Small intestine (tissue), 7 donors: Measurements from ENCODE around the gene UGT1A6. TPM values are rescaled to one million over a fixed set of nuclear protein-coding genes. Genes with fewer than 3 reads are reported as not detected.

Experiments
- DNase-seq, 2 donors: peaks; one replicate each; pipeline versions ENCODE4 v3.0.0 to v3.0.0-alpha.2; 2013
- FAIRE-seq: peaks from 2 replicates; lab custom pipeline; 2012; peaks lifted over from hg19 to GRCh38; lab: Jason Lieb, UNC
- H3K27ac ChIP-seq, 3 donors: one replicate each; pipeline ENCODE4 v1.5.1; 2013; ENCODE audit warnings: low read length in 2 of 3, mild to moderate bottlenecking in 2 of 3, control low read depth in 1 of 3, inconsistent platforms in 1 of 3, low read depth in 1 of 3, moderate library complexity in 1 of 3
- H3K27me3 ChIP-seq, 3 donors: one replicate each; pipeline ENCODE4 v1.6.1; 2013; ENCODE audit warnings: low read length in 3 of 3, inconsistent platforms in 1 of 3; ENCODE audit not compliant: control insufficient read depth in 3 of 3, insufficient read depth in 3 of 3
- H3K36me3 ChIP-seq, 3 donors: one replicate each; pipeline ENCODE4 v1.6.1; 2013; ENCODE audit warnings: low read length in 3 of 3, inconsistent platforms in 1 of 3, low read depth in 1 of 3, mild to moderate bottlenecking in 1 of 3, moderate library complexity in 1 of 3; ENCODE audit not compliant: control insufficient read depth in 3 of 3, insufficient read depth in 2 of 3
- H3K4me1 ChIP-seq, 3 donors: one replicate each; pipeline ENCODE4 v1.6.1; 2013; ENCODE audit warnings: low read length in 2 of 3, inconsistent platforms in 1 of 3, low read depth in 1 of 3, mild to moderate bottlenecking in 1 of 3, moderate library complexity in 1 of 3; ENCODE audit not compliant: control insufficient read depth in 3 of 3, insufficient read depth in 2 of 3
- H3K4me3 ChIP-seq, 3 donors: one replicate each; pipeline ENCODE4 v1.5.1; 2013; ENCODE audit warnings: low read length in 3 of 3, control low read depth in 1 of 3, inconsistent platforms in 1 of 3, low read depth in 1 of 3, mild to moderate bottlenecking in 1 of 3, moderate library complexity in 1 of 3
- H3K9me3 ChIP-seq, 2 donors: one replicate each; pipeline ENCODE4 v1.6.1; 2013; ENCODE audit warnings: low read depth in 1 of 2, low read length in 1 of 2; ENCODE audit not compliant: control insufficient read depth in 2 of 2, insufficient read depth in 1 of 2
- WGBS, 3 donors: extraction: QIAGEN DNeasy Blood & Tissue Kit; methylation state at CpG; one replicate each; pipeline ENCODE4 v1.1.7; 2013; 5-methylcytosine and 5-hydroxymethylcytosine counted together
- polyA plus RNA-seq, 4 donors: library from polyadenylated mRNA; stranded (reverse) in 3 of 4; unstranded in 1 of 4; fragments of 200-250 nt in 3 of 4; fragments of 120-200 nt in 1 of 4; gene quantifications; one replicate each; pipeline versions ENCODE4 v1.2.1 to v1.2.3, GENCODE V29; 2013
- donor health status: healthy with polysubstance abuse.
- donor health status: control.
- donor health status: control.
- donor health status: Bipolar disorder and iron deficiency.
- donor health status: healthy.

Gene UGT1A6
- polyA plus RNA-seq, 4 donors = 0.21 to 1.8 (median 1.4) TPM; not detected in 1

DNA sequence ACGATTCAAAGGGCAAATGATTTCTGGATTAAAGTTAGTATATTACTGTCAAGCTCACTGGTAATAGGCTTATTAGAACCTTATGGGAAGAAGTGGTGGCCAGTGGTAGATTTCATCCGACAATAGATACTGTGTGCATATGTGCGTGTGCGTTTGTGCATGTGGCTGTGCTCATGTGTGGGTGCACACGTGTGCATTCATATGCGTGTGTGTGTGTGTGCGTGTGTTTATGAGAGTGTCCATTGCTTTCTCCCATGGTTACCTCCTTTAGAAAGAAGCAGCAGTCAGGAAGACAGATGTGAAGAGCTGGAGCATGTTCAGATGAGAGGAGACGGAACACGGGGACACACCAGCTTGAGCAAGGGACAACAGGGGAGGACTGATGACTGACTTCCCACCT is 76.6 kb downstream of the UGT1A6 start:
- Histone ChIP-seq H3K27me3 (peaks cover 0 to 5% (median 0%) of the 10 kb centered on the region in 3 donors), H3K27ac (no peak overlapping the region), H3K9me3 (no peaks in the 10 kb centered on the region), H3K4me1 (peaks cover 0 to 11% (median 0%) of the 10 kb centered on the region in 3 donors), H3K4me3 (no peak overlapping the region), H3K36me3 (peaks cover 0 to 10% (median 0%) of the 10 kb centered on the region in 3 donors)
- FAIRE-seq (no peak), DNase-seq (no peak)
- 90 to 92% (median 92%) methylated on average over 9 of the region's 9 CpGs for WGBS, 3 donors

DNA sequence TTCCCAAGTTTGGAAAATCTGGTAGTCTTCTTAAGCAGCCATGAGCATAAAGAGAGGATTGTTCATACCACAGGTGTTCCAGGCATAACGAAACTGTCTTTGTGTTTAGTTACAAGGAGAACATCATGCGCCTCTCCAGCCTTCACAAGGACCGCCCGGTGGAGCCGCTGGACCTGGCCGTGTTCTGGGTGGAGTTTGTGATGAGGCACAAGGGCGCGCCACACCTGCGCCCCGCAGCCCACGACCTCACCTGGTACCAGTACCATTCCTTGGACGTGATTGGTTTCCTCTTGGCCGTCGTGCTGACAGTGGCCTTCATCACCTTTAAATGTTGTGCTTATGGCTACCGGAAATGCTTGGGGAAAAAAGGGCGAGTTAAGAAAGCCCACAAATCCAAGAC is 79.5 kb downstream of the UGT1A6 start:
- no peak overlapping the region for H3K4me3 ChIP-seq
- WGBS, 3 donors = 88 to 91% (median 91%) methylated on average over 16 of the region's 16 CpGs
- DNase-seq (no peak), FAIRE-seq (no peak)
- peaks cover 0 to 14% of the 10 kb centered on the region in 2 donors for H3K9me3 ChIP-seq
- H3K27ac ChIP-seq = no peak overlapping the region
- H3K27me3 ChIP-seq = peaks cover 0 to 2% (median 0%) of the 10 kb centered on the region in 3 donors
- H3K36me3 ChIP-seq = peaks cover 0 to 10% (median 0%) of the 10 kb centered on the region in 3 donors
- no peaks in the 10 kb centered on the region for H3K4me1 ChIP-seq

DNA sequence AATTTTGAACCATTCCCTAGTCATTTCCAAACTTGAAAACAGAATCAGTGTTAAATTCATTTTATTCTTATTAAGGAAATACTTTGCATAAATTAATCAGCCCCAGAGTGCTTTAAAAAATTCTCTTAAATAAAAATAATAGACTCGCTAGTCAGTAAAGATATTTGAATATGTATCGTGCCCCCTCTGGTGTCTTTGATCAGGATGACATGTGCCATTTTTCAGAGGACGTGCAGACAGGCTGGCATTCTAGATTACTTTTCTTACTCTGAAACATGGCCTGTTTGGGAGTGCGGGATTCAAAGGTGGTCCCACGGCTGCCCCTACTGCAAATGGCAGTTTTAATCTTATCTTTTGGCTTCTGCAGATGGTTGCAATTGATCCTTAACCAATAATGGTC is 79.9 kb downstream of the UGT1A6 start:
- FAIRE-seq (no peak), DNase-seq (no peak)
- Histone ChIP-seq H3K27me3 (peaks cover 0 to 2% (median 0%) of the 10 kb centered on the region in 3 donors), H3K36me3 (peaks cover 0 to 9% (median 0%) of the 10 kb centered on the region in 3 donors), H3K4me3 (no peak overlapping the region), H3K9me3 (peaks cover 1 to 16% of the 10 kb centered on the region in 2 donors), H3K4me1 (no peaks in the 10 kb centered on the region), H3K27ac (no peak overlapping the region)
- 67 to 75% (median 69%) methylated on average over 5 of the region's 5 CpGs for WGBS, 3 donors

DNA sequence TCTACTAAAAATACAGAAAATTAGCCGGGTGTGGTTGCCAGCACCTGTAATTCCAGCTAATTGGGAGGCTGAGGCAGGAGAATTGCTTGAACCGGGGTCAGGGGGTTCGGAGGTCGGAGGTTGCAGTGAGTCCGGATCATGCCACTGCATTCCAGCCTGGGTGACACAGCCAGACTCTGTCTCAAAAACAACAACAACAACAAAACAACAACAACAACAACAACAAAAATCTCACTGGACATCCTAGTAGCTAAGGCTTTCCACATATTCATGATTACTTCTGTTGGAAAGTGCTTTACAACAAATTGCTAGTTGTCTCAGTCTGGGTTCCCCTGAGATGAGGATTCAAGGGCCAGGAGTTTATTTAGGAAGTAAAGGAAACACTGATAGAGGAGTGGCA is 81.2 kb downstream of the UGT1A6 start:
- no peaks in the 10 kb centered on the region for H3K4me1 ChIP-seq
- H3K4me3 ChIP-seq = no peak overlapping the region
- FAIRE-seq = no peak
- peaks cover 1 to 16% of the 10 kb centered on the region in 2 donors for H3K9me3 ChIP-seq
- DNase-seq = no peak
- no peak overlapping the region for H3K27ac ChIP-seq
- H3K36me3 ChIP-seq = peaks cover 0 to 9% (median 0%) of the 10 kb centered on the region in 3 donors
- H3K27me3 ChIP-seq = peaks cover 0 to 2% (median 0%) of the 10 kb centered on the region in 3 donors
- WGBS, 3 donors = 88 to 91% (median 88%) methylated on average over 5 of the region's 5 CpGs

- Histone ChIP-seq H3K4me1 (no peaks in the 10 kb centered on the region), H3K27ac (no peak overlapping the region), H3K27me3 (peaks cover 0 to 2% (median 0%) of the 10 kb centered on the region in 3 donors), H3K36me3 (peaks cover 0 to 4% (median 0%) of the 10 kb centered on the region in 3 donors), H3K9me3 (peaks cover 1 to 16% of the 10 kb centered on the region in 2 donors), H3K4me3 (no peak overlapping the region)
- DNase-seq = no peak
- WGBS, 3 donors = 91 to 98% (median 95%) methylated on average over 6 of the region's 6 CpGs
- FAIRE-seq = no peak
Measured at GRCh38 chr2:233775414-233775813, 82.7 kb downstream of the UGT1A6 start.

GRCh38 chr2:233778030-233778429 is 85.3 kb downstream of the UGT1A6 start, which contains the start of gene MROH2A:
Gene MROH2A, plus strand, starts transcription at chr2:233778330. Its CDS starts 1,029 bp downstream, at chr2:233779359.
- no peak for DNase-seq
- no peaks in the 10 kb centered on the region for H3K4me1 ChIP-seq
- H3K36me3 ChIP-seq = no peaks in the 10 kb centered on the region
- 80 to 98% (median 82%) methylated on average over 2 of the region's 2 CpGs for WGBS, 3 donors
- no peak for FAIRE-seq
- H3K9me3 ChIP-seq = peaks cover 1 to 16% of the 10 kb centered on the region in 2 donors
- no peak within 1 kb of the TSS for H3K4me3 ChIP-seq
- H3K27ac ChIP-seq = no peak within 1 kb of the TSS
- H3K27me3 ChIP-seq = no peaks in the 10 kb centered on the region

GRCh38 chr2:233779722-233780121 is 87.0 kb downstream of the UGT1A6 start:
- Histone ChIP-seq H3K27me3 (no peaks in the 10 kb centered on the region), H3K9me3 (peaks cover 1 to 16% of the 10 kb centered on the region in 2 donors), H3K27ac (no peak overlapping the region), H3K4me3 (no peak overlapping the region), H3K36me3 (no peaks in the 10 kb centered on the region), H3K4me1 (no peaks in the 10 kb centered on the region)
- DNase-seq (no peak), FAIRE-seq (no peak)
- WGBS, 3 donors = 88 to 93% (median 90%) methylated on average over 4 of the region's 4 CpGs

- 78 to 80% (median 80%) methylated on average over 4 of the region's 4 CpGs for WGBS, 3 donors
Measured at GRCh38 chr2:233780771-233781170, 88.1 kb downstream of the UGT1A6 start.

DNA sequence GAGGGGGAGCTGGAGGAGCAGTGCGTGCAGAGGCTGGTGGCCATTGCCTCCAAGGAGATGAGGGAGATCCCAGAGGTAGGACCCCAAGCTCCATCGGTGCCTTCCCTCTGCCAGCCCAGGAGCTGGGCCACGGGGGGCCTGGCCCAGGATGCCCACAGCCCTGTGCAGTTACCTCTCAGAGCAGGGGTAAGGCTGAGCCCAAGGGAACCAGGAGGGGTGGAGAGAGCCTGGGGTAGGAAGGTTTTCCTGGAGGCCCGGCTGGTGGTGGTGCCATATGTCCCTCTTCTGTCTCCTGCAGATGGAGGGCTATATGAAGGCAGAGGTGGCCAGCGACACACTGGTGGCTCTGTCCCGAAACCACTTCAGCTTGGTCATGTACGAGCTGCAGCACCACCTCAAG is 96.9 kb downstream of the UGT1A6 start:
- 87 to 94% (median 88%) methylated on average over 7 of the region's 7 CpGs for WGBS, 3 donors
- Histone ChIP-seq H3K27me3 (peaks cover 0 to 2% (median 0%) of the 10 kb centered on the region in 3 donors), H3K27ac (no peak overlapping the region), H3K4me1 (peaks cover 0 to 14% (median 0%) of the 10 kb centered on the region in 3 donors), H3K9me3 (peaks cover 0 to 2% of the 10 kb centered on the region in 2 donors), H3K36me3 (no peaks in the 10 kb centered on the region), H3K4me3 (no peak overlapping the region)
- FAIRE-seq (no peak), DNase-seq (no peak)

More at GRCh38 chr2:233780771-233781170, 88.1 kb downstream of the UGT1A6 start:
- H3K9me3 ChIP-seq = peaks cover 1 to 10% of the 10 kb centered on the region in 2 donors
- no peaks in the 10 kb centered on the region for H3K4me1 ChIP-seq
- FAIRE-seq = no peak
- no peak for DNase-seq
- peaks cover 0 to 2% (median 0%) of the 10 kb centered on the region in 3 donors for H3K27me3 ChIP-seq
- no peak overlapping the region for H3K4me3 ChIP-seq
- H3K36me3 ChIP-seq = no peaks in the 10 kb centered on the region
- no peak overlapping the region for H3K27ac ChIP-seq
